H1 (cell line): Measurements from ENCODE around the gene SYN1. TPM values are rescaled to one million over a fixed set of nuclear protein-coding genes. Genes with fewer than 3 reads are reported as not detected.
A peak's percentile ranks its signal among the peaks of the same experiment; 100 is the strongest.

Experiments used
- CTCF ChIA-PET: fragments of 300-600 bp; sonication (Branson Sonifier 250); formaldehyde crosslinking; loops from one replicate; lab custom pipeline; 2021; ENCODE audit not compliant: partially characterized antibody; lab: Charles Lee
- POLR2A ChIA-PET: fragments of 300-600 bp; sonication (Branson Sonifier 250); formaldehyde crosslinking; loops from one replicate; lab custom pipeline; 2021; ENCODE audit warnings: inconsistent platforms; ENCODE audit not compliant: partially characterized antibody; lab: Charles Lee
- DNase-seq, 2 experiments: peaks; one replicate each; pipeline versions ENCODE4 v3.0.0 to v3.0.0-alpha.2; 2010 to 2022; ENCODE audit warnings: low spot score in 2 of 2, low read depth in 1 of 2, mixed read lengths in 1 of 2
- FAIRE-seq: peaks from 2 replicates; lab custom pipeline; 2011; peaks lifted over from hg19 to GRCh38; lab: Jason Lieb, UNC
- H2AFZ ChIP-seq: 2 replicates; pipeline ENCODE4 v1.8.1; 2012; ENCODE audit warnings: low read length, inconsistent platforms
- H2AK5ac ChIP-seq: 2 replicates; pipeline ENCODE4 v1.6.1; 2013; ENCODE audit warnings: low read depth, low read length
- H2BK120ac ChIP-seq: replicated peaks from 2 replicates; pipeline ENCODE3; 2013; ENCODE audit warnings: low read depth, low read length, inconsistent platforms
- H2BK12ac ChIP-seq: 2 replicates; pipeline ENCODE4 v1.6.1; 2013; ENCODE audit warnings: low read depth, low read length
- H2BK15ac ChIP-seq: 2 replicates; pipeline ENCODE4 v1.6.1; 2013; ENCODE audit warnings: low read length
- H2BK20ac ChIP-seq: 2 replicates; pipeline ENCODE4 v1.6.1; 2013; ENCODE audit warnings: low read length
- H2BK5ac ChIP-seq: 2 replicates; pipeline ENCODE4 v1.6.1; 2013; ENCODE audit warnings: low read depth, low read length
- H3K14ac ChIP-seq: 2 replicates; pipeline ENCODE4 v1.6.1; 2013; ENCODE audit warnings: inconsistent platforms; ENCODE audit not compliant: insufficient read length
- H3K18ac ChIP-seq: 2 replicates; pipeline ENCODE4 v1.6.1; 2013; ENCODE audit warnings: low read length; ENCODE audit errors: extremely low read depth
- H3K23ac ChIP-seq: 2 replicates; pipeline ENCODE4 v1.6.1; 2013; ENCODE audit warnings: inconsistent platforms; ENCODE audit not compliant: insufficient read length
- H3K23me2 ChIP-seq: 2 replicates; pipeline ENCODE4 v1.6.1; 2013; ENCODE audit warnings: low read depth, low read length
- H3K27ac ChIP-seq: 2 replicates; pipeline ENCODE4 v1.6.1; 2011; ENCODE audit warnings: low read depth, low read length, inconsistent platforms
- H3K27me3 ChIP-seq, 4 experiments: replicated peaks in 1 of 4; 1 replicate in 1 of 4; 2 replicates in 3 of 4; pipeline versions ENCODE4 v1.6.1 to v1.8.1; 2011 to 2013; ENCODE audit warnings: low read length in 3 of 4, mild to moderate bottlenecking in 3 of 4, inconsistent platforms in 2 of 4, mixed read lengths in 2 of 4, moderate library complexity in 1 of 4; ENCODE audit not compliant: control insufficient read depth in 3 of 4, insufficient read depth in 3 of 4; ENCODE audit errors: extremely low read depth in 1 of 4
- H3K36me3 ChIP-seq, 4 experiments: 2 replicates each; pipeline versions ENCODE4 v1.6.1 to v1.8.1; 2011 to 2013; ENCODE audit warnings: mild to moderate bottlenecking in 4 of 4, low read length in 3 of 4, moderate library complexity in 2 of 4, control low read depth in 1 of 4, inconsistent platforms in 1 of 4; ENCODE audit not compliant: insufficient read depth in 4 of 4, control insufficient read depth in 2 of 4
- H3K4ac ChIP-seq: replicated peaks from 2 replicates; pipeline ENCODE3; 2013; ENCODE audit warnings: low read length, low read depth, mixed read lengths, inconsistent platforms; ENCODE audit not compliant: insufficient read length
- H3K4me1 ChIP-seq, 4 experiments: replicated peaks in 1 of 4; 1 replicate in 1 of 4; 2 replicates in 3 of 4; pipeline versions ENCODE4 v1.6.1 to v1.8.1; 2011 to 2013; ENCODE audit warnings: low read length in 3 of 4, inconsistent platforms in 2 of 4, mixed read lengths in 1 of 4; ENCODE audit not compliant: insufficient read depth in 4 of 4, control insufficient read depth in 3 of 4
- H3K4me2 ChIP-seq, 2 experiments: 2 replicates each; pipeline versions ENCODE4 v1.6.1 to v1.8.1; 2011 to 2013; ENCODE audit warnings: low read depth in 2 of 2, low read length in 2 of 2, control low read depth in 1 of 2, inconsistent platforms in 1 of 2, mild to moderate bottlenecking in 1 of 2; ENCODE audit not compliant: insufficient read depth in 1 of 2
- H3K4me3 ChIP-seq, 4 experiments: fragments of 200-600, 300-600 bp in 1 of 4; sonication (generic), shearing (Covaris generic), sonication (Bioruptor Twin) in 1 of 4; 2 replicates each; pipeline versions ENCODE4 v1.5.1 to v1.8.1; 2011 to 2016; ENCODE audit warnings: low read length in 4 of 4, low read depth in 3 of 4, control low read depth in 2 of 4, inconsistent platforms in 2 of 4, mild to moderate bottlenecking in 2 of 4, mixed read lengths in 1 of 4, moderate library complexity in 1 of 4; ENCODE audit not compliant: insufficient read depth in 2 of 4; ENCODE audit errors: extremely low read depth in 1 of 4
- H3K56ac ChIP-seq: replicated peaks from 2 replicates; pipeline ENCODE3; 2013; ENCODE audit warnings: low read depth, mild to moderate bottlenecking, mixed read lengths, low read length, inconsistent platforms; ENCODE audit not compliant: insufficient read length
- H3K79me1 ChIP-seq: 2 replicates; pipeline ENCODE4 v1.6.1; 2013; ENCODE audit warnings: low read depth, low read length, control low read depth
- H3K79me2 ChIP-seq, 2 experiments: 2 replicates each; pipeline versions ENCODE4 v1.6.1 to v1.8.1; 2012 to 2013; ENCODE audit warnings: low read length in 2 of 2, mild to moderate bottlenecking in 2 of 2, inconsistent platforms in 1 of 2; ENCODE audit not compliant: insufficient read depth in 2 of 2, control insufficient read depth in 1 of 2
- H3K9ac ChIP-seq, 4 experiments: replicated peaks in 1 of 4; 1 replicate in 1 of 4; 2 replicates in 3 of 4; pipeline versions ENCODE4 v1.6.1 to v1.8.1; 2011 to 2013; ENCODE audit warnings: low read depth in 3 of 4, low read length in 3 of 4, control low read depth in 2 of 4, mild to moderate bottlenecking in 2 of 4, moderate library complexity in 2 of 4, inconsistent platforms in 1 of 4; ENCODE audit errors: extremely low read depth in 1 of 4
- H3K9me3 ChIP-seq, 2 experiments: 2 replicates each; pipeline versions ENCODE4 v1.6.1 to v1.8.1; 2012 to 2013; ENCODE audit warnings: mild to moderate bottlenecking in 2 of 2, moderate library complexity in 2 of 2, control low read depth in 1 of 2, inconsistent platforms in 1 of 2, low read depth in 1 of 2, low read length in 1 of 2, mixed read lengths in 1 of 2; ENCODE audit not compliant: insufficient read depth in 2 of 2
- H4K20me1 ChIP-seq, 2 experiments: replicated peaks in 1 of 2; 2 replicates each; pipeline versions ENCODE3 to v1.8.1; 2011 to 2013; ENCODE audit warnings: inconsistent platforms in 2 of 2, low read length in 2 of 2, mild to moderate bottlenecking in 1 of 2; ENCODE audit not compliant: insufficient read depth in 2 of 2, control insufficient read depth in 1 of 2
- H4K5ac ChIP-seq: 2 replicates; pipeline ENCODE4 v1.6.1; 2013; ENCODE audit warnings: low read length, low read depth, mixed read lengths, inconsistent platforms; ENCODE audit not compliant: insufficient read length
- H4K8ac ChIP-seq: 2 replicates; pipeline ENCODE4 v1.8.0; 2013; ENCODE audit warnings: mild to moderate bottlenecking, moderate library complexity, low read length, inconsistent platforms; ENCODE audit not compliant: insufficient read depth; ENCODE audit errors: extremely low read depth
- H4K91ac ChIP-seq: replicated peaks from 2 replicates; pipeline ENCODE3; 2013; ENCODE audit warnings: low read length, mixed read lengths, inconsistent platforms; ENCODE audit not compliant: insufficient read length
- POLR2AphosphoS5 ChIP-seq: IDR thresholded peaks from 2 replicates; pipeline ENCODE4 v1.6.1; 2011; ENCODE audit warnings: low read depth, low read length
- POU5F1 ChIP-seq: IDR thresholded peaks from 2 replicates; pipeline ENCODE4 v1.6.1; 2011; ENCODE audit warnings: low read depth, mild to moderate bottlenecking, low read length, moderate library complexity
- WGBS, 2 experiments: shearing (Covaris generic) in 1 of 2; methylation state at CpG; one replicate each; pipeline versions ENCODE4 v1.1.6 to v1.1.7; 2013 to 2015; ENCODE audit warnings: low lambda C conversion rate in 2 of 2, mixed read lengths in 2 of 2, inconsistent platforms in 1 of 2, low coverage in 1 of 2, missing lambda C conversion rate in 1 of 2; ENCODE audit not compliant: insufficient replicate concordance in 2 of 2, insufficient coverage in 1 of 2, insufficient read length in 1 of 2; ENCODE audit errors: extremely low coverage in 1 of 2, missing lambda C conversion rate in 1 of 2; 5-methylcytosine and 5-hydroxymethylcytosine counted together
- polyA plus RNA-seq, 7 experiments: library from polyadenylated mRNA; depleted of rRNA in 3 of 7; stranded (reverse) in 5 of 7; unstranded in 2 of 7; fragments of >200 nt in 5 of 7; fragments of 200-250 nt in 2 of 7; gene quantifications; 1 replicate in 5 of 7; 2 replicates in 1 of 7; 4 replicates in 1 of 7; pipeline versions ENCODE4 v1.2.1 to v1.2.3, GENCODE V29; 2011 to 2013; ENCODE audit warnings: missing spikeins in 2 of 7, mixed read lengths in 2 of 7
- total RNA-seq: library from RNA; stranded (reverse); fragmentation: NEBNext Ultra II Directional; extraction: Animal tissue kit (Norgen Biotek cat#: 25700); gene quantifications from 2 replicates; pipeline ENCODE4 v1.2.1, GENCODE V29; 2021

Gene SYN1
- total and polyA plus RNA-seq, 2 of the 8 experiments (the other 6 are each of a cell fraction or from before 2014, with no cell fraction given), result 2.1 to 14.1 TPM

DNA sequence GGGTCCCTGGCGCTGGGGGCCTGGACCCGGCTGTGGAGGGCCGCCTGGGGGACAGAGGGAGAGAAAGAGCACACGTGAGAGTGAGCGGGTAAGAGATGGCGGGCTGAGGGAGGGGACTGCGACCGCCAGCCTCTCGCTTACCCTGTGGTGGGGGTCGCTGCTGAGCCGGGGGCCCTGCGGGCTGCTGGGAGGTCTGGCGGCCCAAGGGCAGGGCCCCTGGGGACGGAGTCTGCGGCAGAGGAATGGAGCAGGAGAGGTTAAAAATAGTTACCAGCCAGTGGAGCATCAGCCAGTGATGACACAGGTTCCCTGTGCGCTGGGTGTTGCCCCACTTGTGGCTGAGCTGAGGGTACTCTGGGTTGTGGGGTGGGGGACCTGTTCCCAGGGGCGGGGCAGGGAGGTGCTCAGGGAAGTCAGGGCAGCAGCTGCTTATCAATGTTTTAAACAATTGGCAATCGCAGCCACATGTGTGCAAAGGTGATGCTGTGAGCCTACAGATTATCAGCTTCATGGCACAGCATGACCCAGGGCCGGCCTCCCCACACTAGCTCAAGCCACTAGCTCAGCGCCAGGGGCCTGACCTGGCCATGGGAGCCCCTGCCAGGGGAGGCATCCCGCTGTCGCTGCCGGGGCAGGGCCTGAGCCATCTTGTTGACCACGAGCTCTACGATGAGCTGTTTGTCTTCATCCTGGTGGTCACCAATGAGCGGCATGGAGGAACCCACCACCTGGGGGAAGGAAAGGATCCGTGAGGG, 44.9 kb downstream of the SYN1 start:
- Histone ChIP-seq H2BK120ac (no peak overlapping the region), H3K79me1 (no peaks in the 10 kb centered on the region), H4K20me1 (no peaks in the 10 kb centered on the region), H4K8ac (peak overlapping the region; percentile 93; the same call in 1 of the 2 replicates), H3K18ac (no peak overlapping the region; the same call in 1 of the 2 replicates), H4K91ac (peak overlapping the region; percentile 91), H3K79me2 (no peaks in the 10 kb centered on the region), H2BK12ac (0 out of 2 replicates have a peak overlapping the region, but pooled peaks have one; percentile 27), H2BK15ac (no peak overlapping the region), H3K4me3 (peak overlapping the region; percentile 41 to 63 (median 46)), H3K4me1 (peaks cover 0 to 15% (median 9%) of the 10 kb centered on the region in 4 experiments; a peak in 5 of 7 replicates), H3K36me3 (peaks cover 0 to 6% (median 3%) of the 10 kb centered on the region in 4 experiments; a peak in 3 of 8 replicates), H3K9me3 (no peaks in the 10 kb centered on the region), H3K4ac (no peak overlapping the region), H2AK5ac (0 out of 2 replicates have a peak overlapping the region, but pooled peaks have one; percentile 24), H2AFZ (no peak overlapping the region), H3K14ac (no peak overlapping the region), H3K23ac (no peak overlapping the region), H3K23me2 (peaks cover 7% of the 10 kb centered on the region; the same call in 1 of the 2 replicates), H3K27me3 (no peaks in the 10 kb centered on the region), H2BK5ac (peak overlapping the region; percentile 81; the same call in 1 of the 2 replicates), H3K27ac (peak overlapping the region; percentile 85; the same call in 1 of the 2 replicates), H4K5ac (peak overlapping the region; percentile 24), H2BK20ac (no peak overlapping the region), H3K56ac (no peak overlapping the region), H3K4me2 (peak overlapping the region; percentile 68 to 82), H3K9ac (peak overlapping the region in 1 of 4 experiments; percentile 30; a peak in 2 of 7 replicates)
- WGBS, 2 experiments, result 55% methylated on average over 9 of the region's 27 CpGs; no CpG with 5 or more reads in 1 of the 2 experiments
- ChIA-PET POLR2A (interaction anchor here (0.6 to 2.6 kb wide), 8 partner anchors 9 to 56 kb away, joined by 3 to 11 read pairs (median 4); partner anchors contain the start of gene SYN1), CTCF (interaction anchor here (0.7 to 1.6 kb wide), 5 partner anchors 34 to 69 kb away, joined by 3 to 5 read pairs (median 4); no protein-coding TSS in a partner anchor)
- TF ChIP-seq POU5F1 (no peak), POLR2AphosphoS5 (0 out of 2 replicates have a peak, but pooled peaks have one; percentile 8)
- DNase-seq (no peak), FAIRE-seq (no peak)
